ENCODE data around the gene NFIB. TPM values are rescaled to one million over a fixed set of nuclear protein-coding genes. Genes with fewer than 3 reads are reported as not detected.

Gene NFIB
- total and polyA plus RNA-seq, 2 donors (not counting 3 experiments of a cell fraction or from before 2014, with no cell fraction given): 26.4 to 174 TPM

DNA sequence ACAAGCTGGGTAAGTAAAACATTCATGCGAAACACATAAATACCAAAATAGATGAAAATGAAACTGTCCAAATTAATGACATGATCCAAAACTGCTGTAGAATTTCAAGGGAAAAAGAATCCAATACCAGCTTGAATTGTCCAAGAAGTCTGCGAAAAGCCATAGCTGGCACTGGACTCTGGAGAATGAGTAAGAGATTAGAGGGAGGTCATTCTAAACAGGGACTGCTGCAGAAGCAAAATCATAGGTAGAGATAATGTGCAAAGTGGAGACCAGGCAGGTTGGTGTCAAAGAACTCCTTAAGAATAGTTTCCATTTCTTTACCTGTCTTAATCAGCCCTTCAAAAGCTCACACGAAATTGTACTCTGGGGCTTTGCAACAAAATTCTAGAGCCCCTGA lies 162.5 kb downstream of the NFIB start:
- no peak for TF ChIP-seq MYC (IDR thresholded peaks at IDR 0.05; ENCODE audit: low read depth, low read length)
- TF ChIP-seq, protein P1, sequence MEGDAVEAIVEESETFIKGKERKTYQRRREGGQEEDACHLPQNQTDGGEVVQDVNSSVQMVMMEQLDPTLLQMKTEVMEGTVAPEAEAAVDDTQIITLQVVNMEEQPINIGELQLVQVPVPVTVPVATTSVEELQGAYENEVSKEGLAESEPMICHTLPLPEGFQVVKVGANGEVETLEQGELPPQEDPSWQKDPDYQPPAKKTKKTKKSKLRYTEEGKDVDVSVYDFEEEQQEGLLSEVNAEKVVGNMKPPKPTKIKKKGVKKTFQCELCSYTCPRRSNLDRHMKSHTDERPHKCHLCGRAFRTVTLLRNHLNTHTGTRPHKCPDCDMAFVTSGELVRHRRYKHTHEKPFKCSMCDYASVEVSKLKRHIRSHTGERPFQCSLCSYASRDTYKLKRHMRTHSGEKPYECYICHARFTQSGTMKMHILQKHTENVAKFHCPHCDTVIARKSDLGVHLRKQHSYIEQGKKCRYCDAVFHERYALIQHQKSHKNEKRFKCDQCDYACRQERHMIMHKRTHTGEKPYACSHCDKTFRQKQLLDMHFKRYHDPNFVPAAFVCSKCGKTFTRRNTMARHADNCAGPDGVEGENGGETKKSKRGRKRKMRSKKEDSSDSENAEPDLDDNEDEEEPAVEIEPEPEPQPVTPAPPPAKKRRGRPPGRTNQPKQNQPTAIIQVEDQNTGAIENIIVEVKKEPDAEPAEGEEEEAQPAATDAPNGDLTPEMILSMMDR (IDR thresholded peaks at IDR 0.05; ENCODE audit: extremely low read depth in 1 of 2, insufficient read depth in 1 of 2, low read depth in 1 of 2, low read length in 2 of 2): no peak
- TF ChIP-seq, protein P2, sequence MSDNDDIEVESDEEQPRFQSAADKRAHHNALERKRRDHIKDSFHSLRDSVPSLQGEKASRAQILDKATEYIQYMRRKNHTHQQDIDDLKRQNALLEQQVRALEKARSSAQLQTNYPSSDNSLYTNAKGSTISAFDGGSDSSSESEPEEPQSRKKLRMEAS (IDR thresholded peaks at IDR 0.05; ENCODE audit: insufficient read depth, insufficient read length): no peak
- TF ChIP-seq FOS (IDR thresholded peaks at IDR 0.05; ENCODE audit: borderline replicate concordance, insufficient read depth, low read length): no peak
- no peak for TF ChIP-seq JUN (IDR thresholded peaks at IDR 0.05; ENCODE audit: borderline replicate concordance, insufficient read depth, insufficient read length, low read depth)
- no peak for TF ChIP-seq POLR2AphosphoS5 (IDR thresholded peaks at IDR 0.05; ENCODE audit: insufficient read depth, low read depth, low read length)
- no peak for TF ChIP-seq GATA2 (IDR thresholded peaks at IDR 0.05; ENCODE audit: insufficient read depth, insufficient read length, low read depth, low read length)
- Histone ChIP-seq H3K9me3 (replicated peaks; ENCODE audit: control insufficient read depth, insufficient read depth, low read length) (no peaks in the 10 kb centered on the region), H3K36me3 (ENCODE audit: control insufficient read depth in 2 of 2, extremely low read depth in 1 of 2, insufficient read depth in 2 of 2, low read length in 2 of 2) (peaks cover 0 to 8% of the 10 kb centered on the region in 2 experiments), H3K27ac (ENCODE audit: insufficient read depth, low read depth, low read length) (no peak overlapping the region), H3K9me1 (replicated peaks; ENCODE audit: control insufficient read depth, extremely low read depth, insufficient read depth, low read length) (no peaks in the 10 kb centered on the region), H3K27me3 (ENCODE audit: control insufficient read depth in 2 of 2, insufficient read depth in 2 of 2, low read length in 2 of 2) (no peaks in the 10 kb centered on the region), H3K4me1 (ENCODE audit: control insufficient read depth, extremely low read depth, insufficient read depth, low read length) (peaks cover 34% of the 10 kb centered on the region), H3K4me3 (replicated peaks in 1 of 3; ENCODE audit: insufficient read depth in 1 of 3, low read depth in 1 of 3, low read length in 3 of 3) (no peak overlapping the region), H3K79me2 (ENCODE audit: control insufficient read depth, insufficient read depth, low read length) (peaks cover 52% of the 10 kb centered on the region), H4K20me1 (replicated peaks; ENCODE audit: control insufficient read depth, extremely low read depth, insufficient read depth, low read length) (no peaks in the 10 kb centered on the region), H2AFZ (ENCODE audit: low read depth, low read length) (no peak overlapping the region), H3K9ac (replicated peaks; ENCODE audit: extremely low read depth, insufficient read depth, low read length) (no peak overlapping the region), H3K4me2 (ENCODE audit: insufficient read depth, low read length) (no peak overlapping the region)
- ChIA-PET POLR2A (no interaction called here), CTCF (interaction anchor here (1.0 to 1.6 kb wide), 3 partner anchors 12 to 202 kb away, joined by 3 to 6 read pairs (median 4); no protein-coding TSS in a partner anchor)
- FAIRE-seq (no peak), DNase-seq (ENCODE audit: low read depth, low spot score) (no peak)
- intact Hi-C loops (cut with micrococcal nuclease) (loop anchor here (10.0 kb wide), 1 partner anchor 83 kb away; no protein-coding TSS in a partner anchor), dilution Hi-C loops (cut with MboI; ENCODE audit: extremely low pct_ligation_motif_present, low sequenced_read_pairs) (no loop called here)
- BruUV-seq (replicated peaks): no TSS peak

All from endothelial cell of umbilical vein (primary cell).